GM12878 (cell line): ENCODE results near the gene PPP1R37. TPM values are rescaled to one million over a fixed set of nuclear protein-coding genes. Genes with fewer than 3 reads are reported as not detected.

Source experiments
- ATAC-seq: fragments of 200-7000 bp; cut with Tn5 transposase; 3 replicates; pipeline ENCODE4 v1.9.1; 2020; ENCODE audit warnings: mild to moderate bottlenecking, moderate library complexity
- BruUV-seq: library from RNA; stranded (reverse); fragments of 400-500 nt; replicated peaks from 2 replicates; lab custom pipeline; 2021; lab: Mats Ljungman, UMichigan
- CTCF ChIA-PET: fragments of 300-600 bp; sonication (Branson Sonifier 250); formaldehyde crosslinking; extraction: SDS; loops from one replicate; lab custom pipeline; 2021; ENCODE audit warnings: inconsistent platforms; lab: Yijun Ruan, JAX
- POLR2A ChIA-PET: fragments of 350-600 bp; formaldehyde crosslinking; extraction: SDS; loops from one replicate; lab custom pipeline; 2021; ENCODE audit warnings: inconsistent platforms; lab: Charles Lee
- RAD21 ChIA-PET: fragments of 300-600 bp; sonication (Branson Sonifier 250); formaldehyde crosslinking; loops from one replicate; lab custom pipeline; 2023; ENCODE audit warnings: antibody characterized with exemption; ENCODE audit not compliant: unreplicated experiment; lab: Charles Lee
- SMC1A ChIA-PET: fragments of 300-600 bp; sonication (Branson Sonifier 250); formaldehyde crosslinking; loops from one replicate; lab custom pipeline; 2023; ENCODE audit not compliant: unreplicated experiment, uncharacterized antibody; lab: Charles Lee
- DNase-seq: peaks from one replicate; pipeline ENCODE4 v3.0.0-alpha.2; 2011; ENCODE audit warnings: low read depth, low spot score
- FAIRE-seq: peaks from 3 replicates; lab custom pipeline; 2011; peaks lifted over from hg19 to GRCh38; lab: Jason Lieb, UNC
- H2AFZ ChIP-seq: 2 replicates; pipeline ENCODE4 v1.6.0; 2011; ENCODE audit warnings: low read depth, low read length, control low read depth; ENCODE audit not compliant: control insufficient read depth
- H3K27ac ChIP-seq: 2 replicates; pipeline ENCODE4 v1.5.1; 2011; ENCODE audit warnings: control low read depth; ENCODE audit not compliant: control insufficient read depth, insufficient read depth
- H3K27me3 ChIP-seq, 2 experiments: replicated peaks in 1 of 2; 2 replicates each; pipeline versions ENCODE4 v1.6.0 to v1.6.1; 2011; ENCODE audit warnings: low read length in 1 of 2; ENCODE audit not compliant: control insufficient read depth in 2 of 2, insufficient read depth in 2 of 2
- H3K36me3 ChIP-seq, 2 experiments: 2 replicates each; pipeline ENCODE4 v1.5.1; 2011; ENCODE audit warnings: low read length in 1 of 2; ENCODE audit not compliant: control insufficient read depth in 2 of 2, insufficient read depth in 2 of 2
- H3K4me1 ChIP-seq: 2 replicates; pipeline ENCODE4 v1.6.1; 2011; ENCODE audit warnings: mild to moderate bottlenecking, low read length, moderate library complexity, mixed read lengths; ENCODE audit not compliant: control insufficient read depth, insufficient read depth
- H3K4me2 ChIP-seq: 2 replicates; pipeline ENCODE4 v1.6.0; 2011; ENCODE audit warnings: control low read depth; ENCODE audit not compliant: control insufficient read depth, insufficient read depth
- H3K4me3 ChIP-seq: fragments of 200-600 bp; sonication (generic); 2 replicates; pipeline ENCODE4 v1.5.1; 2016
- H3K79me2 ChIP-seq: 2 replicates; pipeline ENCODE4 v1.6.0; 2011; ENCODE audit warnings: low read length; ENCODE audit not compliant: control insufficient read depth, insufficient read depth
- H3K9ac ChIP-seq: 2 replicates; pipeline ENCODE4 v1.8.0; 2011; ENCODE audit warnings: low read length, control low read depth, mixed read lengths; ENCODE audit not compliant: control insufficient read depth, insufficient read depth
- H3K9me3 ChIP-seq: replicated peaks from 3 replicates; pipeline ENCODE4 v1.5.1; 2011; ENCODE audit warnings: mild to moderate bottlenecking, low read length; ENCODE audit not compliant: control insufficient read depth, insufficient read depth
- H4K20me1 ChIP-seq: 2 replicates; pipeline ENCODE4 v1.6.0; 2011; ENCODE audit not compliant: control insufficient read depth, insufficient read depth
- BHLHE40 ChIP-seq, 2 experiments: fragments of 450-650 bp in 1 of 2; IDR thresholded peaks; 2 replicates each; pipeline ENCODE4 v1.6.1; 2011 to 2017; ENCODE audit warnings: low read depth in 2 of 2, borderline replicate concordance in 1 of 2, improper control_type of control experiment in 1 of 2, low read length in 1 of 2, mild to moderate bottlenecking in 1 of 2
- EED ChIP-seq: sonication (generic); IDR thresholded peaks from 2 replicates; pipeline ENCODE4 v1.6.1; 2016; ENCODE audit warnings: antibody characterized with exemption, low read depth
- ESRRA ChIP-seq: IDR thresholded peaks from 2 replicates; pipeline ENCODE4 v1.6.1; 2012; ENCODE audit warnings: mild to moderate bottlenecking, low read length, improper control_type of control experiment
- EZH2 ChIP-seq: IDR thresholded peaks from 2 replicates; pipeline ENCODE4 v1.6.1; 2012; ENCODE audit warnings: low read depth, mild to moderate bottlenecking, control low read depth, inconsistent platforms, low read length, borderline replicate concordance; ENCODE audit not compliant: control insufficient read depth
- IKZF1 ChIP-seq: fragments of 450-650 bp; conservative IDR thresholded peaks from 2 replicates; pipeline ENCODE4 v1.6.1; 2017; ENCODE audit warnings: antibody characterized with exemption, mild to moderate bottlenecking
- IRF4 ChIP-seq: IDR thresholded peaks from 2 replicates; pipeline ENCODE4 v1.6.1; 2011; ENCODE audit warnings: low read depth, low read length
- MYC ChIP-seq: IDR thresholded peaks from 2 replicates; pipeline ENCODE4 v1.6.1; 2011; ENCODE audit warnings: mild to moderate bottlenecking, low read length, moderate library complexity, inconsistent platforms; ENCODE audit not compliant: insufficient read depth, insufficient replicate concordance, insufficient read length, severe bottlenecking
- NR2C2 ChIP-seq: IDR thresholded peaks from 2 replicates; pipeline ENCODE4 v1.6.1; 2011; ENCODE audit warnings: borderline replicate concordance, low read depth; ENCODE audit not compliant: control insufficient read depth, insufficient read length
- POLR2A ChIP-seq: IDR thresholded peaks from 2 replicates; pipeline ENCODE4 v1.6.1; 2011; ENCODE audit warnings: low read depth, mild to moderate bottlenecking, low read length
- RBBP5 ChIP-seq: fragments of 200-600 bp; sonication (generic); conservative IDR thresholded peaks from 2 replicates; pipeline ENCODE4 v1.6.1; 2016
- RUNX3 ChIP-seq: IDR thresholded peaks from 2 replicates; pipeline ENCODE4 v1.6.1; 2012; ENCODE audit warnings: low read length, inconsistent platforms
- SIN3A ChIP-seq: IDR thresholded peaks from 2 replicates; pipeline ENCODE4 v1.6.1; 2012; ENCODE audit warnings: low read depth, low read length, improper control_type of control experiment
- SIX5 ChIP-seq: IDR thresholded peaks from 2 replicates; pipeline ENCODE4 v1.6.1; 2011; ENCODE audit warnings: mild to moderate bottlenecking, low read depth, low read length, moderate library complexity; ENCODE audit not compliant: severe bottlenecking
- SREBF2 ChIP-seq: IDR thresholded peaks from 2 replicates; pipeline ENCODE4 v1.6.1; 2012; ENCODE audit warnings: mild to moderate bottlenecking, low read length
- TCF7 ChIP-seq: IDR thresholded peaks from 2 replicates; pipeline ENCODE4 v1.6.1; 2014; ENCODE audit warnings: antibody characterized with exemption, borderline replicate concordance
- YY1 ChIP-seq: IDR thresholded peaks from 2 replicates; pipeline ENCODE4 v1.6.1; 2011; ENCODE audit warnings: low read depth, mild to moderate bottlenecking, low read length
- ZNF207 ChIP-seq: fragments of 450-650 bp; IDR thresholded peaks from 2 replicates; pipeline ENCODE4 v1.6.1; 2014; ENCODE audit warnings: antibody characterized with exemption, mild to moderate bottlenecking, borderline replicate concordance
- WGBS: methylation state at CpG from one replicate; pipeline ENCODE4 v1.1.6; 2016; ENCODE audit warnings: low lambda C conversion rate; ENCODE audit not compliant: insufficient replicate concordance, insufficient coverage; ENCODE audit errors: missing lambda C conversion rate; 5-methylcytosine and 5-hydroxymethylcytosine counted together
- in situ Hi-C: fragments of 300-500 bp; cut with MboI; formaldehyde crosslinking; loops from 9 replicates; pipeline ENCODE4 v1.14.3; 2018; ENCODE audit warnings: mixed read lengths
- intact Hi-C: fragments of 100-400 bp; cut with micrococcal nuclease; formaldehyde crosslinking; loops from one replicate; pipeline ENCODE4 v1.14.2; 2022; ENCODE audit not compliant: unreplicated experiment
- polyA plus RNA-seq, 11 experiments: library from polyadenylated mRNA; depleted of rRNA in 4 of 11; unstranded in 6 of 11; stranded (reverse) in 5 of 11; fragments of >200 nt; fragmentation: Nextera tagmentation in 4 of 11; fragmentation: Illumina TruSeq in 1 of 11; extraction: Ambion mirVana in 4 of 11; extraction: Trizol in 1 of 11; gene quantifications; 1 replicate in 1 of 11; 2 replicates in 10 of 11; pipeline versions ENCODE4 v1.2.1 to v1.2.3, GENCODE V29; 2011 to 2016; ENCODE audit warnings: inconsistent platforms in 2 of 11, missing spikeins in 2 of 11, low read depth in 1 of 11
- total RNA-seq, 4 experiments: library from RNA; depleted of rRNA in 3 of 4; stranded (reverse); fragments of >200 nt in 3 of 4; fragmentation: Illumina TruSeq in 1 of 4; extraction: Trizol in 1 of 4; gene quantifications; 2 replicates each; pipeline versions ENCODE4 v1.2.1 to v1.2.3, GENCODE V29; 2013 to 2021
- TF ChIP-seq, protein P1 (sequence below): IDR thresholded peaks from 2 replicates; pipeline ENCODE4 v1.6.1; 2011; ENCODE audit warnings: low read depth, low read length, improper control_type of control experiment, borderline replicate concordance
- TF ChIP-seq, protein P2 (sequence below): IDR thresholded peaks from 2 replicates; pipeline ENCODE4 v1.6.1; 2011; ENCODE audit warnings: borderline replicate concordance, low read depth, mild to moderate bottlenecking, moderate library complexity, low read length; ENCODE audit not compliant: insufficient read depth, poor library complexity, severe bottlenecking

The PPP1R37 gene
- total and polyA plus RNA-seq, 10 of the 15 experiments (the other 5 are each of a cell fraction or from before 2014, with no cell fraction given): 0.09 to 21.3 (median 5.1) TPM; not detected in 1

DNA sequence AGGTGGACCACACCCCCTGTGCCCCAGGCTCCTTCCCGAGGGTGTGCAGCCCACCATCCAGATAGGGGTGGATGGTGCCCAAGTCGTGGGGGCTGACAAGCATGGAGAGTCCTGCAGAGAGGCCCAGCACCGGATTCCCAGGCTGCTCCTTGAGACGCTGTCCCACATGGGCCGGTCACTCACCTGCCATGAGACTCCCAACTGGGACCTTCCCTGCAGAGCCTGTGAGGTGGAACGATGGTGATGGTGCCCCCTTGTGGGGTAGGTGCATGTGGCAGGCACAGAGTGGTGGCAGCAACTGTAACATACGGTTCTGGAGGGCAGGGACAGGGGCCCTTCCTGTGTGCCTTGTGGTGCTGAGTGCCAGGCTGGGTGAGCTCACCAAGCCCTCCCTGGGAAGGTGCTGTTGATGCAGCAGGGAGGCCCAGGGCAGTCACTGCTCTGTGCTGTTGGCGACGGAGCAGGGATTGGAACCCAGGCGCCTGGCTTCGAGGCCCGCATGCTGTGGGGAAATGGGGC, 33.1 kb downstream of the PPP1R37 start (continued):
- TF ChIP-seq BHLHE40 (IDR thresholded peaks at IDR 0.05; ENCODE audit: borderline replicate concordance in 1 of 2, low read depth in 2 of 2, low read length in 1 of 2) (peak; percentile 17 to 49; a peak in 1 of 4 replicates), TCF7 (no peak), YY1 (0 out of 2 replicates have a peak, but pooled peaks have one; percentile 56), ESRRA (no peak), RBBP5 (no peak), POLR2A (peak; percentile 28; the same call in 1 of the 2 replicates), SIX5 (no peak)

DNA sequence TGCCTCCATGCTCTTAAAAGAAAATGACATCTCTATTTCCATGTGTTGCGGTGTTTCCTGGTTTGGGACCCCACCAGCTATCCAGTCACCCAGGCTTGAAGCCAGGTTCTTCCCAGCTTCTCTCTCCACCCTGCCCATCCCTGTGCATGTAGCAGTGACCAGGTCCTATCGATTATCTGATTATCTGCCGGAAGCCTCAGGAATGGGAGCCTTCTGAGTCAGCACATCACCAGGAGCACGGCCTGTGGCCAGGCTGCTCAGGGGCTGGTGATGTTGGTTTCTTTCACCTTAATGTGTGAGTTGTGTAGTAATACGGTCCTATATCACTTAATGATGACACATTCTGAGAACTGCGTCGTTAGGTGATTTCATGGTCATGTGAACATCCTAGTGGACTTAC, 33.7 kb downstream of the PPP1R37 start:
- RAD21 ChIA-PET: interaction anchor here (0.7 to 2.7 kb wide), 4 partner anchors 10 to 67 kb away, joined by 3 to 12 read pairs (median 4); no protein-coding TSS in a partner anchor
- Histone ChIP-seq H3K4me3 (no peak overlapping the region), H3K4me1 (peaks cover 15% of the 10 kb centered on the region), H4K20me1 (no peaks in the 10 kb centered on the region), H3K27ac (no peak overlapping the region), H3K36me3 (peaks cover 0 to 11% of the 10 kb centered on the region in 2 experiments; a peak in 3 of 4 replicates), H3K9ac (no peak overlapping the region), H3K9me3 (no peaks in the 10 kb centered on the region), H3K79me2 (peaks cover 30% of the 10 kb centered on the region), H2AFZ (no peak overlapping the region), H3K27me3 (no peaks in the 10 kb centered on the region), H3K4me2 (no peak overlapping the region)
- DNase-seq (no peak), FAIRE-seq (no peak), ATAC-seq (no peak)
- WGBS: 92% methylated on average over 7 of the region's 7 CpGs
- CTCF ChIA-PET: interaction anchor here (0.8 to 4.5 kb wide), 15 partner anchors 8 to 223 kb away, joined by 3 to 39 read pairs (median 6); partner anchors contain the start of genes BLOC1S3, GEMIN7, PPP1R37 and TRAPPC6A
- BruUV-seq: no TSS peak
- in situ Hi-C loops (no loop called here), intact Hi-C loops (loop anchor here (2.0 kb wide), 1 partner anchor 34 kb away; the partner anchor contains the start of gene PPP1R37)
- SMC1A ChIA-PET: interaction anchor here (0.9 to 4.6 kb wide), 6 partner anchors 9 to 60 kb away, joined by 3 to 39 read pairs (median 4); no protein-coding TSS in a partner anchor
- POLR2A ChIA-PET: interaction anchor here (0.6 to 0.8 kb wide), 2 partner anchors 9 to 45 kb away, joined by 3 to 4 read pairs; no protein-coding TSS in a partner anchor
- no peak for TF ChIP-seq EED
- no peak for TF ChIP-seq EZH2
- TF ChIP-seq IRF4: no peak
- no peak for TF ChIP-seq SIN3A
- TF ChIP-seq ZNF207: no peak
- TF ChIP-seq, protein P1, sequence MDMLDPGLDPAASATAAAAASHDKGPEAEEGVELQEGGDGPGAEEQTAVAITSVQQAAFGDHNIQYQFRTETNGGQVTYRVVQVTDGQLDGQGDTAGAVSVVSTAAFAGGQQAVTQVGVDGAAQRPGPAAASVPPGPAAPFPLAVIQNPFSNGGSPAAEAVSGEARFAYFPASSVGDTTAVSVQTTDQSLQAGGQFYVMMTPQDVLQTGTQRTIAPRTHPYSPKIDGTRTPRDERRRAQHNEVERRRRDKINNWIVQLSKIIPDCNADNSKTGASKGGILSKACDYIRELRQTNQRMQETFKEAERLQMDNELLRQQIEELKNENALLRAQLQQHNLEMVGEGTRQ: no peak
- TF ChIP-seq SREBF2: no peak
- TF ChIP-seq NR2C2: no peak
- TF ChIP-seq POLR2A: no peak
- TF ChIP-seq MYC: no peak
- no peak for TF ChIP-seq RUNX3
- TF ChIP-seq IKZF1: no peak
- TF ChIP-seq, protein P2, sequence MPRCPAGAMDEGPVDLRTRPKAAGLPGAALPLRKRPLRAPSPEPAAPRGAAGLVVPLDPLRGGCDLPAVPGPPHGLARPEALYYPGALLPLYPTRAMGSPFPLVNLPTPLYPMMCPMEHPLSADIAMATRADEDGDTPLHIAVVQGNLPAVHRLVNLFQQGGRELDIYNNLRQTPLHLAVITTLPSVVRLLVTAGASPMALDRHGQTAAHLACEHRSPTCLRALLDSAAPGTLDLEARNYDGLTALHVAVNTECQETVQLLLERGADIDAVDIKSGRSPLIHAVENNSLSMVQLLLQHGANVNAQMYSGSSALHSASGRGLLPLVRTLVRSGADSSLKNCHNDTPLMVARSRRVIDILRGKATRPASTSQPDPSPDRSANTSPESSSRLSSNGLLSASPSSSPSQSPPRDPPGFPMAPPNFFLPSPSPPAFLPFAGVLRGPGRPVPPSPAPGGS: no peak
